DMS79 (cell line): ENCODE measurements around the gene MRAP2.
"Not testable (repeated sequence)": the region's sequence is repeated elsewhere in the genome, so short reads cannot be mapped to it uniquely, and the experiment has no call there.

ENCODE experiments used
- DNase-seq: peaks from one replicate; lab custom pipeline; 2025; lab: John Stamatoyannopoulos, UW

The MRAP2 gene

GRCh38 chr6:84032000-84032399, 1.6 kb upstream of the MRAP2 start:
- not testable (repeated sequence) for DNase-seq

GRCh38 chr6:84035484-84035883, 1.9 kb downstream of the MRAP2 start:
- no peak for DNase-seq

DNA sequence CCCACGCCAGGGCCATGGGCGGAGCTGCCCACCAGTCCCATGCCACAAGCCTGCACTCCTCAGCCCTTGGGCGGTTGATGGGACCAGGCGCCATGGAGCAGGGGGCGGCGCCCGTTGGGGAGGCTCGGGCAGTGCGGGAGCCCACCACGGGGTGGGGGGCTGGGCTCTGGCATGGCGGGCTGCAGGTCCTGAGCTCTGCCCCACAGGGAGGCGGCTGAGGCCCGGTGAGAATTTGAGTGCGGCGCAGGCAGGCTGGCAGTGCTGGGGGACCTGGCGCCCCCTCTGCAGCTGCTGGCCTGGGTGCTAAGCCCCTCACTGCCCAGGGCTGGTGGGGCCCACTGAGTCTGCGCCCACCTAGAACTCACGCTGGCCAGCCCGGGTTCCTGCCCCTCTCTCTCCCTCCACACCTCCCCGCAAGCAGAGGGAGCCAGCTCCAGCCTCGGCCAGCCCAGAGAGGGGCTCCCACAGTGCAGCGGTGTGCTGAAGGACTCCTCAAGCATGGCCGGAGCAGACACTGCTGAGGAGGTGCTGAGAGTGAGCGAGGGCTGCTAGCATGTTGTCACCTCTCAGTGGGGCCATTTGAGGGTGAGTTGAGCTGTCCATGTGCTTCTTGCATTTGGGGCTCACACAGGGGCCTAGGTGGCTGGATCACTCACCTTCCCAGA, 4.0 kb downstream of the MRAP2 start:
- DNase-seq: no peak

DNA sequence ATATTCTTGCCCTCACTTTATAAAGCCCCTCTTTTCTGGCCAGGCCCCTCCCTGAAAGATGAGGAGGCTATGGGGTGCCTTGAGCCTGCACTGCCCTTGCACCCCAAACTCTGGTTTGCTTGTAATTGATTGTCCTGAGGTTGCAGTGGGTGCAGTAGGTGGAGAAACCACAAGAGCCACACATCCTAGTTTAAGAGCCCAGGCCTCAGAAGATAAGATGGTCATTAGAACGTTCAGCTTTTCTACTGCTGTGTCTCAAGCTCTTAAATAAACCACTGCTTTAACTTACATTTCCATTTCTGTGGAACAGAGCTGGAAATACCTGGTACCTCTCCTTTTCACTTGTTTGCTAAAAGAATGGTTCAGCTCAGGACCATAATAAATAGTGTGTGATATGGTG, 9.0 kb downstream of the MRAP2 start:
- no peak for DNase-seq

- no peak for DNase-seq
Observed at GRCh38 chr6:84043555-84043954, 10.0 kb downstream of the MRAP2 start.

GRCh38 chr6:84046755-84047154, 13.2 kb downstream of the MRAP2 start:
- DNase-seq: no peak

DNA sequence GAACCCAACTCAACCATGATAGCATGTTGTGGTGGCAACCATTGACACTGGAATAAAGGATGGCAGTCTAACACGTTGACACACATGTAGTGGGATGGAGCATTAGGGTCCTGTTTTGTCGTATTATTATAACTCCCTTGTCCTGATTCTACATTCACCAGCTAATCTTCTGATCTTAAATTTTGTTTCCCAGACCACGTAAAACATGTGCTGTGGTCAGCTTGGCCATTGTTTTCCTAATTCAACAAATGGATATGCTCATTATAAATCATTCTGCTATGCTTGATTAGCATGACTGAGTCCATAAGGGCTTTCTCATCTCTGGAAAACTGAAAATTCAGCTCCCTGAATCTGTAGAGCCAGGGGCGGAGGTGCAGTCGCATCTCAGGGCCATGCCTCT, 15.0 kb downstream of the MRAP2 start:
- DNase-seq: no peak

GRCh38 chr6:84050408-84050807, 16.8 kb downstream of the MRAP2 start:
- DNase-seq: no peak

DNA sequence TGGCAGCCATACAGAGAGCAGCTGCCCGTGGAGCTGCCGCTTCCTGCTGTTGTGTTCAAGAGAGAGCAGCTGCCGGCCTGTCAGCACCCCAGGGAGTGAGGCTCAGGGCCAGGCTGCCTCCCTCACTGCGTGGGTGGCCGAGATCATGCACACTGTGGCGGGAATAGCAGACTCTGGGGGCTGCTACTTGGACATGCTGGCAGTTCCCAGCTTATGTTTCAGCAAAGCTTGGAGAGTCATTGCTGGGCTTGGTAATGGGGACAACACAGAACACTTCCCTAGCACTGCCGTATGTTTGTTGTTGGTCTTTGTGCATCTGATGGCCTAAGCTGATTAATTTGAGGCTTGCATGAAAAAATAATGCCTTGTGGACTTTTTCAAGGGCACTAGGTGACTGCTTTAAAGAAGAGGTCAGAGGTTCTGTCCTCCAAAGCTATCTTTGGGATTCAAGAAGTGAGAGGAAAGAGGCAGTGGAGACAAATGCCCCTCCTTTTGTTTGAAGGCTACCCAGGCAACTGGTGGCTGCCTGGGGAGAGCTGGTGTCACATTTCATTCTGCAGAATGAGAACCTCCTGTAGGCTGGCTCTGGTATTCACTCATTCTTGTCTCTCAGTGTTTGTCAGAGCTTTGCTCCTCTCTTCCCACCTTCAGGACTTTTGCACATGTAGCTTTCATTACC, 18.8 kb downstream of the MRAP2 start:
- peak; percentile 70 for DNase-seq

GRCh38 chr6:84052883-84053241, 19.3 kb downstream of the MRAP2 start:
- no peak for DNase-seq

DNA sequence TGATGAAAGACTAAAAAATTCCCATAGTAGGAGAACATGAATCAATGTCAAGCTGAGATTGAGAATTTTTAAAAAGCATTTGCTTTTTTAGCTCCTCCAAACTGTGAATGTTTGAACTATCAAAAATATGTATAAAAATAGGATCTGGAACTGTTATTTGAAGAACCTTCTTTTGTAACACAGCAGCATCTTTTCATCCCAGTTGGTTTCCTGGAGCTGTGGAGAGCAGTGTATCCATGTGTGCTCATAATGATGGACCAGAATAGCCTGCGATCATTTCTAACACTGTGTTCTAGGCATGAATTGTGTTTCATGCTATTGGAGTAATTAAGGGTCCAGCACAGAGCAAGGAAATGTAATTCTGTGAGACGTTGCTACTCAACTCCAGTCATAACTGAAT, 22.1 kb downstream of the MRAP2 start:
- no peak for DNase-seq

- DNase-seq: no peak
Observed at GRCh38 chr6:84057908-84058307, 24.3 kb downstream of the MRAP2 start.

DNA sequence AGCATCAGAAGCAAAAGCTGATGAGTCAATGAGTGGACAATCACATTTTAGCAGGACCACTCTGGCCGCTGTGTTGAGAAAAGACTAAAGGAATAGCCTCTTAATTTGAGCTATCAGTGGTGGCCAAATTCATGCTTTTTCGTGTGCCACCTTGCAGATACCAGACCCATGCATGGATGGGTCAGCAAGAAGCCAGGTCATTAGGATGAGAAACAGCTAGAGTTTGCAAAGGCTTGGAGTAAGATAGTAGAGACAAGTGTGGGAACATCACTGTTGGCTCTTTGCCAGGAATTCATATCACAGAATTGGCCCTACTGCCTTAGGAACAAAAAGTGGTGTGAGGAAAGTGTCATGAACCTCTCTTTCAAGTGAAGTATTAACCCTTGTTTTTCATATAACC, 25.5 kb downstream of the MRAP2 start:
- no peak for DNase-seq

- DNase-seq: no peak
Observed at GRCh38 chr6:84061174-84061573, 27.6 kb downstream of the MRAP2 start.

GRCh38 chr6:84061613-84062398, 28.2 kb downstream of the MRAP2 start:
- DNase-seq: no peak

DNA sequence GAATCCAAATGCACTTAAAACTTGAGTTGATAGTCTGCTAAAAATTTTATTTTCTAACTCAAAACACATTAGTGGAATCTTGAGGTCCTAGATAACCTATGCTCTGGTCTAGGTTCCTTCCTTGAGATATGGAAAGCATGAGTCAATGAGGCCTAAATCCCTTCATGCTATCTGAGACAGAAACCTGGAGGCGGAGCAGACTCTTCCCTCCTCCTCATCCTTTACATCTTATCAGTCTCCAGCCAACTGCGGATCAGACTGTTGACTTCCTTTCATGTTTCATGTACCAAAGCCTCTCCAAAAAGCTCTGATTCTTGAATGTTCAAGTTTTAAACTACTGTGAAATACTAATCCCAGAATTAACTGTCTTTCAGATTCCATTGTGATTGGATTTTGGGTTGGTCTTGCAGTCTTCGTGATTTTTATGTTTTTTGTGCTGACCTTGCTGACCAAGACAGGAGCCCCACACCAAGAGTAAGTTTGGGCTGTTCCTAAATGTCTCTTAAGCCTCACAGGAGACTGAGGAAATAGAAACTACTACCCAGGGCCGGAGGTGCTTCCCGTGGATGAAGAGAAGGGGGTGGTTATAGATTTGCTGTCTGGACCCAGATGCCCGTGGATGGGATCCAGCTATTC, 29.1 kb downstream of the MRAP2 start:
- DNase-seq: no peak

GRCh38 chr6:84065693-84066290, 32.2 kb downstream of the MRAP2 start:
- DNase-seq: no peak

DNA sequence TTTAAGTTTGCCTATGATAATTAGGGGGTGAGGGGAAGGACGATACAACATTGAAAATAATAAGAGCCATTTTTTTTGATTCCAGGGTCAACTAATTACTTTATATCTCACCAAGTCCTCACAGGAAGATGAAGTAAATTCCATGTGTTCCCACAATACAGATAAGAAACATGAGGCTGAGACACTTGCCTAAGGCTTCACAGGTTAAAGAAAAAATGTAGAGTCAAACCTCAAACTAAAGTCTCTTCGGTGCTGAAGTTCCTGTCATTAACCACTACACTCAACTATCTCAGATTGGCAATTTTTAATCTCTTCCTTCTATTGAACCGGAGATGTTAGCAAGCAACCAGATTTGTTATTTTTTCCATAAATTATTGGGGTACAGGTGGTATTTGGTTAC, 33.0 kb downstream of the MRAP2 start:
- no peak for DNase-seq

GRCh38 chr6:84068873-84069272, 35.3 kb downstream of the MRAP2 start:
- DNase-seq: not testable (repeated sequence)

GRCh38 chr6:84072442-84072997, 38.9 kb downstream of the MRAP2 start:
- no peak for DNase-seq

DNA sequence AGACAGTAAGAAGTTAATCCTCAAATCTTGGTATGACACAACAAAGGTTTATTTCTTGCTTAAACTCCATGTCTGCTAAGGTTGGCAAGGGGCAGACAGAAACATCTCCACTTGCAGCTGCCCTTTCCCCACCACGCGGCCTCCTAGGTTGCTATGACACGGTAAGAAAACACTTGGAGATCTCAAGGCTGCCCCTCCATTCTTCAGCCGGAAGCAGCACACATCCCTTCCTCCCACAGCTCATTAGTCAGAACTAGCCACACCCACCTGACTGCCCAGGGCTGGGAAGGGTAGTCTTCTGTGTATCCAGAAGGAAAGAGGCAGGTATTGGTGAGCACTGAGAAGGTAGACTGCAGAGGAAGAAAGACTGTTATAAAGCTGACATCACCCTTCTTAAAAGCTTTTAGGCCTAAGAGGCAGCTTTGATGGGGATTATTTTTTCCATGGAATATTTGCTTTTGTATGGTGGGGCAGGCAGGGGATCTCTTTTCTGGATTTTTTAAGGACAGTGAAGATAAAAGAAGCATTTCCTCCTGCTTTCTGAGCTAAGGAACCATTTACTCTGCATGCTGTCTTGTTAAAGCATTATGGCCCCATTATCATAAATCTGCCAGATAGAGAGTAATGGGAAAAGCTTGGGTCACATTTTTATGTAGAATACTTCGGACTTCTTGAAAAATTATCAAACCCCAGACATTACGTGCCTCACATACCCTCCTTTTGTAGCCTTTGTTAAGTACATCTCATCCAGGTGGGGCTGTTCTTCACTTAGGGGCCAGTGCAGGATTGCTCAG, 41.6 kb downstream of the MRAP2 start:
- DNase-seq: no peak
